HG03097 (cell line): ENCODE data around the gene HSD17B4.
"Not testable (repeated sequence)": the region's sequence is repeated elsewhere in the genome, so short reads cannot be mapped to it uniquely, and the experiment has no call there.

Source experiments
- ATAC-seq: cut with Tn5 transposase; IDR thresholded peaks from one replicate; pipeline ENCODE4 v1.9.1; 2021; ENCODE audit not compliant: unreplicated experiment, low FRiP score

The HSD17B4 gene

GRCh38 chr5:119473241-119473640, 20.9 kb downstream of the HSD17B4 start:
- ATAC-seq = no peak

- ATAC-seq = no peak
Measured at GRCh38 chr5:119476341-119476740, 24.0 kb downstream of the HSD17B4 start.

DNA sequence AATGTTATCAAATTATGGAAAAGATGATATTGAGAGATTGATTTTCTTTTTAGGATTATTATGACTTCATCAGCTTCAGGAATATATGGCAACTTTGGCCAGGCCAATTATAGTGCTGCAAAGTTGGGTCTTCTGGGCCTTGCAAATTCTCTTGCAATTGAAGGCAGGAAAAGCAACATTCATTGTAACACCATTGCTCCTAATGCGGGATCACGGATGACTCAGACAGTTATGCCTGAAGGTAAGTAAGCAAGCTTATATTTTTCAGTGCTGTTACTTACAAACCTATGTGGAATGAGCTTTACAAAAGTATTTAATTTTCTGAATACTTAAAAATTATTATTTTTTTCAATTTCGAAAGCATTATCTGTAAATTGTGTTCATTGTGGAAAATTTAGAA, 26.5 kb downstream of the HSD17B4 start:
- no peak for ATAC-seq

GRCh38 chr5:119480629-119481028, 28.3 kb downstream of the HSD17B4 start:
- ATAC-seq = not testable (repeated sequence)

GRCh38 chr5:119483155-119483554, 30.9 kb downstream of the HSD17B4 start:
- ATAC-seq = no peak

DNA sequence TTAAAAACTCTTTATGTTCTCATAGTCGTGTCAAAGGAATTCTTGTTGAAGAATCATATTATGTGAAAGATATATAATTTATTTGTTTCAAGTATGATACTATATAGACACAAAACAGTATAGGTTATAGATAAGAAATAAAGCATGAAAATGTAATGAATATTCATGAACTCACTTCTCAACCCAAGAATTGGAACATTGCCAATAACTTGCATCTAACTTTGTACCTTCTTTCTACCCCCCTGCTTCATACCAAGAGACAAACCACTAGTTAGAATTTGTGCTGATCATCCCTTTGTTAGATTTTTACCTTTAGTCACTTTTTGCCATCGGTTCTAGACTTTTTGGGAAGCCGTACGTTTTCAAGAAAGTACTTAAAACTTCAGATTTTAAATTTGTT, 32.6 kb downstream of the HSD17B4 start:
- ATAC-seq = no peak

DNA sequence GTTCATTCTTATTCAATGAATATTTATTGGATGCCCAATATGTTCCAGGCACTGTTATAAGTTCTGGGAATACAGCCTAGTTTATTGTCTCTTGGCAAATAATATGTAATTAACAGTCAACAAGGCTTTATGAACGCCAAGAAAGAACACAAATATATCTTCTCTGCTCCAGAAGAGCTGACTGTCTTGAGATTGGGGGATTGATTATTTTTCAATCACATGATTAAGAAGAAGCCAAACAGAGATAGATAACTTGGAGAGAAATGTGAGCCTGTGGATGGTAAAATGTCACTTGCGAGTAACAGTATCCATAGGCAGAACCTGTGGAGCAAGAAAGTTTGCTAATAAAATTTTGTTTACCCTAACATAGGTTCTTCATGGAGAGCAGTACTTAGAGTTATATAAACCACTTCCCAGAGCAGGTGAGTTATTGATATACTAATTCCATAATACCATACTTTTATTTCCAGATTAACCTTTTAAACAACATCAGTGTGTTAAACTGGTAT, 49.4 kb downstream of the HSD17B4 start:
- ATAC-seq = no peak

DNA sequence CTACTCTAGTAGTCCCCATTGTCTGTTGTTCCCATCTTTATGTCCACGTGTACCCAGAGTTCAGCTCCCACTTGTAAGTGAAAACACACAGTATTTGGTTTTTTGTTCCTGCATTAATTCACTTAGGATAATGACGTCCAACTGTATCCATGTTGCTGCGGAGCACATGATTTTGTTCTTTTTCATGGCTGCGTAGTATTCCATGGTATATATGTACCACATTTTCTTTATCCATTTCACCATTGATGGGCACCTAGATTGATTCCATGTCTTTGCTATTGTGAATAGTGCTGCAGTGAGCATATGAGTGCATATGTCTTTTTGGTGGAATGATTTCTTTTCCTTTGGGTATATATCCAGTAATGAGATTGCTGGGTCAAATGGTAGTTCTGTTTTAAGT, 51.6 kb downstream of the HSD17B4 start:
- ATAC-seq = not testable (repeated sequence)

DNA sequence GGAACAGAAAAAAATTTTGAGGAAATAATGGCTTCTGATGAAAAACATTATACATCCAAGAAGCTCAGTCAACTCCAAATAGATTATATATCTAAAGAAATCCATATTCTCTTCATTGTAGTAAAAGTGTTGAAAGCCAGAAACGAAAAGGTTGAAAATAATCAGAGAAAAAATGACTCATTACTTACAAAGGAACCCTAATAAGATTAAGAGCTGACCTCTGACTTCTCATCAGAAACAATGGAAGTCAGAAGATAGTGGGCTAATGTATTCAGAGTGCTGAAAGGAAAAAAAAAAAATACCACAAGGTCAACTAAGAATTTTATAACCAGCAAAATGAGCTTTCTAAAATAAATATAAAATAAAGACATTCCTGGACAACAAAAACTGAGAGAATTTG, 60.0 kb downstream of the HSD17B4 start:
- ATAC-seq = no peak

GRCh38 chr5:119515192-119515591, 62.9 kb downstream of the HSD17B4 start:
- no peak for ATAC-seq

DNA sequence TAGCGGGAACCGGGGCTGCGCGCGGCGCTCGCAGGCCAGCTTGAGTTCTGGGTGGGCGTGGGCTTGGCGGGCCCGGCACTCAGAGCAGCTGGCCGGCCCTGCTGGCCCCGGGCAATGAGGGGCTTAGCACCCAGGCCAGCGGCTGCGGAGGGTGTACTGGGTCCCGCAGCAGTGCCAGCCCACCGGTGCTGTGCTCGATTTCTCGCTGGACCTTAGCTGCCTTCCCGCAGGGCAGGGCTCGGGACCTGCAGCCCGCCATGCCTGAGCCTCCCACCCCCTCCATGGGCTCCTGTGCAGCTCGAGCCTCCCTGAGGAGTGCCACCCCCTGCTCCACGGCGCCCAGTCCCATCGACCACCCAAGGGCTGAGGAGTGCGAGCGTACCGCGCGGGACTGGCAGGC, 64.8 kb downstream of the HSD17B4 start:
- ATAC-seq = not testable (repeated sequence)

DNA sequence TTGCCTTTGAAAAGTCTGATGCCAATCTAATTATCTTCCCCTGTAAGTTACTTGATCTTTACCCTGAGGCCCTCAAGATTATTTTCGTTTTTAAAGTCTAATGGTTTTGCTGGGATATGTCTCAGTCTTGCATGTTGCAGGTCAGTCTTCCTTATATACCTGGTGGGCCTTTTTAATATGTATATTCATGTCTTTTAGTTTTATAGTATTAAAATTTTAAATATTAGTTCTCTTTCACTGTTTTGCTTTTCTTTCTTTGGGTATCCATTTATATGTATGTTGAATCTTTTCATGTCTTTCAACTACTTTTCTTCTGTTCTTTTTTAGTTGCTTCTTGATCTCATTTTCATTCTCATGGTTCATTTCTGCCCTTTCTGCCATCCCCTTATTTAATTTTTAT, 68.9 kb downstream of the HSD17B4 start:
- ATAC-seq = no peak

DNA sequence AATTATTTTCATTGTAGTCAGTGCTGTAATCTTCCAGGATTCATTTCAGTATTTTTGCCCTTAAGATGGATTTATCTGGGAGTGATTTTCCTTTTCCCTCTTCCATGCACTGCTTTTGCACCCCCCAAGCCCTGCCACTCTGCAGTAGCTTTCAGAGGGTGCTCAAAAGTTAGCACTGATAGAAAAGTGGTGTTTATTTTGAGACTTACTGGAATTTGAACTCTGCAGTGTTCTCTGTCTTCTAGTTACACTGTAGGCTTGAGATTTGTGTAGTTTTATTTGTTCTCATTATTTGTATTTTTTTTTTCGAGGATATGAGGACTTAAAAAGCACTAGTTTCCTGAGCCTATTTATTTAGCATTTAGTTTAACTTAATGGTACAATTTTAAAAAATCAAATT, 70.5 kb downstream of the HSD17B4 start:
- no peak for ATAC-seq

DNA sequence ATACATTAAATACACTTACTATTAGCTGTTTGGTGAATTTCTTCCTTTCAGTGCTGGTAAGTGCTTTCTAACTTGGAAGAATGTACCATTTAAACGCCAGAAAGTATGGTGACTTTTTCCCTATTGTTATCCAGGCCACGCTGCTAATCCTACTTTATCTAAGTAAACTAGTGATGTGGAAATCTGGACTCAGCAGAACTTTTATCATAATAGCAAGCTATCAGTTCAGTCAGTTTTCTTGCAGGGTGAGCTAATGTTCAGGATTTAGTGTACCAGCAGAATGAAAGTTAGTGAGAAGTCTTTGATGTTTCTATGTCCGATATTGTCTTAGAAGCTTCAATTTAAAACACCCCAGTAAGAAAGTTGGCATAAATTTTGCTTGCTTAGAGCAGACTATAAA, 72.2 kb downstream of the HSD17B4 start:
- ATAC-seq = no peak

DNA sequence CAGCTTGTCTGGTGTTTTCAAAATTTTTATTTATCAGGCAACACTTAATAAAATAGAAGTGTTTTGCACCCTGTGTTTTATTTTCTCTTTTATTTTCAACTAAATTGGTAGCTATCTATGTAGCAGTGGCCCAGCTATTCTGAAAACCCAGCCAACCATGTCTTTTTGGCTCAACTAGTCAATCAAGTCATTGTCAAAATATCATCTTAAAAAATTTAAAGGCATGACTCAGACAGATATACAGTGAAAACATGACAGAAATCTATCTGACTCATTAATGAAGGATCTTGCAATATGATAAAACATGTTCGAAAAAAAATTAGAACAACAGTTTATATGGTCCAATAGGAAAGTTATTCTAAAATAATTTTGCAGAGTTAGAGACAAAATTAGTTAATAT, 75.1 kb downstream of the HSD17B4 start:
- ATAC-seq = no peak

DNA sequence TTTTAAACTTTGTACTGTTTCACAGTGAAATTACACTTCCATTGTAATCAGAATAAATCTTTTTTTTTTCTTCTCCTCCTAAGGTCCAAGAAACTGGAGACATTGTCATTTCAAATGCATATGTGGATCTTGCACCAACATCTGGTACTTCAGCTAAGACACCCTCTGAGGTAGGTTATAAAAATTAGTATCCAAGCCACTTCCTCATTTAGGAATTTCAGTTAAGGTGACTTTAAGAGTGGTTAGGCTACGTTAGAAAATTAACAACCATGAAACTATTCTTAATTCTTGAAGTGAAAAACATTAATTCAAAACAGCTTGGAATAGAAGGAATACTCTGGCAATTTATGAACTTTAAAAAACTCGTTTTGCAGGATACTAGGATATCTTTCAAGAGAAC, 77.5 kb downstream of the HSD17B4 start:
- ATAC-seq = no peak

DNA sequence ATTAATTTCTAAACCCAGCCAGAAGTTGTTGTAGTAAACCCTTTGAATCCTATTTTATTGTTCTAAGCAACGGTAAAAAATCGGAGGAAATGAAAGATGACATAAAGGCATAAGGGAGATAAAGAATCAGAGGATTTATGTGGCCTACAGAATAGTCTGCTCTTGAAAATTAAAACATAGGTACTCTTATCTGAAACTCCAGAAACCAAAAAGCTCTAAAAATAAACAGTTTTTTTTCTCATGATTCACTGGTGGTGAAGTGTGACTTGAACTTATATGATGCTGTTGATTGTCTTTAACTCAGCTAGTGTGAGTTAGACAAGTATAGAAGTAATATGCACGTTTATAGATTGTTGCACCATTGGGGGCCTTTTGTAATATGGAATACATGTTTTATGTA, 80.3 kb downstream of the HSD17B4 start:
- ATAC-seq = no peak

DNA sequence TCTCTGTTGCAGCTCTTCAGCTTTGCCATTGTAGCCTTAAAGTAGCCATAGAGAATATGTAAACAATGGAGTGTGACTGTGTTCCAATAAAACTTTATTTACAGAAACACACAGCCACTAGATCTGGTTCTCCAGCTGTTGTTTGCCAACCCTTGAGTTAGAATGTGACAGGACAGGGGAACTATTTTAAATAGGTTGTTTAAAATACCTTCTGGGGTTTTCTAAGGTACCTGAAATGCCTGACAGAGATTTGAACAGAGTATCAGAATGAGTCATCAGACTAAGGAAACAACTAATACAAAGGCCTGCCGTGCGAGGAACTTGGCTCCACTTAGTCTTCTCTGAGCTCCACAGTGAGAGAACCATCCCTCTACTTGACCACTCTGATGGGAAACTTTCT, 85.4 kb downstream of the HSD17B4 start:
- ATAC-seq = peak; percentile 99

GRCh38 chr5:119541716-119542115, 89.4 kb downstream of the HSD17B4 start:
- ATAC-seq = no peak

- ATAC-seq = no peak
Measured at GRCh38 chr5:119551819-119552218, 99.5 kb downstream of the HSD17B4 start.

GRCh38 chr5:119554597-119554996, 102.3 kb downstream of the HSD17B4 start:
- ATAC-seq = no peak

DNA sequence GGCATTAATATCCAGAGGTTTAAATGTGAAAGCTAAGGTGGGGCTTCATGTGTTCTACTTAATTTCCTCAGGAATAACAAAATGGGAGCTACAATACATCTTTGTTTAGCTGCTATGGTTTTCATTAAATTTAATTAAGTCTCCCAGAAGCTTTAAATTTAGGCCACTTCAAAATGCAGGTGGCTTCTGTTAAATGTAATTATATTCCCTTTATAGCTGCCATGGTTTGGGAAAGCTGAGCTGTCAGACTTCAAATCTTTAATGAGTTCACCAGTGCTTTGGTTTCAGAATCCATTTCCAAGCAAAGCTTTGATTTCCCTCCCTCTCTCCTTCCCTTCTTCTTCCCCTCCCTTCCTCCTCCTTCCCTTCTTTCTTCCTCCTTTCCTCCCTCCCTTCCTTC, 118.6 kb downstream of the HSD17B4 start:
- no peak for ATAC-seq

DNA sequence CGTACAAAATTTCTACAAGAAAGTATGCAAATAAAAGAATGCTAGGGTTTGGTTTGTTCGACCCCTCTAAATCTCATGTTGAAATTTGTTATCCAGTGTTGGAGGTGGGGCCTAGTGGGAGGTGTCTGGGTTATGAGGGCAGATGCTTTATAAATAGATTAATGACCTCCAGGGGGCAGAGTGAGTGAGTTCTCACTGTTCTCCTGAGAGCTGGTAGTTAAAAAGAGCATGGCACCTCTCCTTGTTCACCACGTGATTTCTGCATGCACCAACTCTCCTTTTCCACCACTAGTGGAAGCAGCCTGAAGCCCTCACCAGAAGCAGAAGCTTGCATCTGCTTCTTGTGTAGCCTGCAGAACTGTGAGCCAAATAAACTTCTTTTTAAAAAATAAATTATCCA, 126.6 kb downstream of the HSD17B4 start:
- ATAC-seq = peak; percentile 64
